HG02798 (cell line): Measurements from ENCODE around the gene CHTOP.
"Not testable (repeated sequence)": the region's sequence is repeated elsewhere in the genome, so short reads cannot be mapped to it uniquely, and the experiment has no call there.

Experiments used
- ATAC-seq: cut with Tn5 transposase; IDR thresholded peaks from one replicate; pipeline ENCODE4 v1.9.1; 2021; ENCODE audit warnings: mild to moderate bottlenecking; ENCODE audit not compliant: unreplicated experiment, poor library complexity

Gene CHTOP

GRCh38 chr1:153630384-153630783, 3.5 kb upstream of the CHTOP start:
- no peak for ATAC-seq

DNA sequence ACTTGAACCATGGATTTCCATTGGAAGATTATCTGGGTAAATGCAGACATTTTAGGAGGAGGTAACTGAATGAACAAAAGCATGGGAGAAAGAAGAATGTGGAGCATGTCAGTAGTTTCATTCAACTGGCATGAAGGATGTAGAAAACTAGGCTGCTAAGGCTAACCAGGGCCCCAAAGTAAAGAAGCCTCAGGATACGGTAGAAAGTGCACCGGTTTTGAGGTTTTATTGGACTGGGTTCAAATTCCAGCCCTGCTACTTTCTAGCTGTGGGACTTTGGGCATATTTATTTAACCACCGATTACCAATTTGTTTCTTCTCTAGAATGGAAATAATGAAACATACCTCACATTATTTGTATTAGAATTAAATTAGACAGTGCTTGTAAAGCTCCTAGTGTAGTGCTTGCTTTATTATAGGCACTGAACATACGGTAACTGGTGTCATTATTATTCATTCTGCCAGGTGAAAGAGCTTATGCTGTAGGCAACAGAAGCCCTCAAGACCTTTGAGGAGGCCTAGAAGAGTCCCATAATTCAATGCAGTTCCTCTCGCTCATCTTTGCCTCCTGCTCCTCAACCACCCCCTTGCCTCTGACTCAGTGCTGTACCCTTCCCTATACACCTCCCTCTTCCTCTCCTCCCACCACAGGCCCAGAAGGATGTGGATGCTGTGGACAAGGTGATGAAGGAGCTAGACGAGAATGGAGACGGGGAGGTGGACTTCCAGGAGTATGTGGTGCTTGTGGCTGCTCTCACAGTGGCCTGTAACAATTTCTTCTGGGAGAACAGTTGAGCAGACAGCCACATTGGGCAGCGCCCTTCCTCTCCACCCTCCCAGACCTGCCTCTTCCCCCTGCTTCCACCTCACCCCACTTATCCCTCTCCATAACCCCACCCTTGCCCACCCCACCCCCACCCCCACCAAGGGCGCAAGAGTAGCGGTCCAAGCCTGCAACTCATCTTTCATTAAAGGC, 2.5 kb upstream of the CHTOP start:
- ATAC-seq: no peak

DNA sequence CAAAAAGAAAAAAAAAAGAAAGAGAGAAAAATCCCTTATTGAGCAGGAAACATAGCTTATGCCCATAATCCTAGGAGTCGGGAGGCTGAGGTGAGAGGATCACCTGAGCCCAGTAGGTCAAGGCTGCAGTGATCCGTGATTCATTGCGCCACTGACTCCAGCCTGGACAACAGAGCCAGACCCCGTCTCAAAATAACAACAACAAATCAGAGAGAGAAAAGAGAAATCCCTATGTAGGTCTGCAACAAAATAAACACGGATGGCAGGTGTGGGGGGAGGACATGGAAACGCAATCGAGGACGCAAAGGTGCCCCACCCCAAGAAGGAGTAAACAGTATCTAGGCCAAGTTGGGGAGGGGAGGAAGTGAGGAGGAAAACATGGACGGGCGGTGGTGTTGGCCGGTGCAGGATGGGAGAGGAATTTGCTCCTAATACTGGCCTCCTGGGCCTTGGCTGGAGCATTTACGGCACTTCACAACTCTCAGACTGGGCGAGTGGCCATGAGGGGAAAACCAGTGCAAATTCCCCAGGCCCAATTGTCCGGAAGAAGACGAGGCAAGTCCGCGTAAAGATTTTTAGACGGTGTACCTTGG, 609 bp upstream of the CHTOP start:
- no peak for ATAC-seq

DNA sequence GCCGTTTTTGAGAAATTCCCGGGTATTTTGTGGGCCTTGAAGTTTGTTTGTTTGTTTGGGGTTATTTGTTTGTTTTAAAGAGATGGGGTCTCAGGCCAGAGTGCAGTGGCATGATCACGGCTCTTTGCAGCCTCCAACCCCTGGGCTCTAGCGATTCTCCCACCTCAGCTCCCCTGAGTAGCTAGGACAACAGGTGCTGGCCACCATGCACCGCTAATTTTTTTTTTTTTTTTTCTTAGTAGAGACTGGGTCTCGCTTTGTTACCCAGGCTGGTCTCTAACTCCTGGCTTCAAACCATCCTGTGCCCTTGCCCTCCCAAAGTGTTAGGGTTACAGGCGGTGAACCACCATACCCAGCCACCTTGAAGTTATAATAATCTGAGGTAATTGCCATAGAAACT, 2.0 kb downstream of the CHTOP start:
- no peak for ATAC-seq

DNA sequence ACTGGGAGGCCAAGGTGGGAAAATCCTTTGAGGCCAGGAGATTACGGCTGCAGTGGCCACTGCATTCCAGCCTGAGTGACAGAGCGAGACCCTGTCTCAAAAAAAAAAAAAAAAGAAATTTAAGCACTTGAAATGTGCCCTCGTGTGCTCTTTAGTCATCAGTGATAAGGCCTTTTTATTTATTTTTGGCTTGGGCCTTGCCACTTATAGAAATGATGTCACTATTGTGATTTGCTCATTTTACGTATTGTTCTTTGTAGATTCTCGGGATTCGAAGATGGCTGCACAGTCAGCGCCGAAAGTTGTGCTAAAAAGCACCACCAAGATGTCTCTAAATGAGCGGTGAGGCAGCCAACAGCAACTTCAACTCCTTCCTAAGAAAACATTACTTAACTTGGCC, 2.4 kb downstream of the CHTOP start:
- ATAC-seq: no peak

DNA sequence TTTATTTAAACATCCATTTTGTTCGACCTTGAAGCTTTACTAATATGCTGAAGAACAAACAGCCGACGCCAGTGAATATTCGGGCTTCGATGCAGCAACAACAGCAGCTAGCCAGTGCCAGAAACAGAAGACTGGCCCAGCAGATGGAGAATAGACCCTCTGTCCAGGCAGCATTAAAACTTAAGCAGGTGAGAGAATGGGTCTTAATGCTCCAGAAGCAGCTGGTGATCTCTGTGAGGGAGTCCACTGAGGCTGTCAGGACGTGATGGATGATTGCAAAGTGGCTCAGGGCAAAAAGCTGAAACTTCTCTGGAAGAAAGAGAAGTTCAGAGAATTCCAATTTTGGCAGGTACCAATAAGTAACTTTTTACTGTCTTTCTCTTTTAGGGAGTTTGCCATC, 4.4 kb downstream of the CHTOP start:
- no peak for ATAC-seq

GRCh38 chr1:153639280-153639679, 5.4 kb downstream of the CHTOP start:
- no peak for ATAC-seq

DNA sequence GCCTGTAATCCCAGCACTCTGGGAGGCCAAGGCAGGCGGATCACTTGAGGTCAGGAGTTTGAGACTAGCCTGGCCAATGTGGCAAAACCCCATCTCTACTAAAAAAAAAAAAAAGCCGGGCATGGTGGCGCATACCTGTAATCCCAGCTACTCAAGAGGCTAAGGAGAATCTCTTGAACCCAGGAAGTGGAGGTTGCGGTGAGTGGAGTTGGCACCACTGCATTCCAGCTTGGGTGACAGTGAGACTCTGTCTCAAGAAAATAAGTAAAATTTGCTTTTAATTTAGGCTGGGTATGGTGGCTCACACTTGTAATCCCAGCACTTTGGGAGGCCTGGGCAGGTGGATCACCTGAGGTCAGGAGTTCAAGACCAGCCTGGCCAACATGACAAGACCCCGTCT, 6.3 kb downstream of the CHTOP start:
- ATAC-seq: not testable (repeated sequence)

DNA sequence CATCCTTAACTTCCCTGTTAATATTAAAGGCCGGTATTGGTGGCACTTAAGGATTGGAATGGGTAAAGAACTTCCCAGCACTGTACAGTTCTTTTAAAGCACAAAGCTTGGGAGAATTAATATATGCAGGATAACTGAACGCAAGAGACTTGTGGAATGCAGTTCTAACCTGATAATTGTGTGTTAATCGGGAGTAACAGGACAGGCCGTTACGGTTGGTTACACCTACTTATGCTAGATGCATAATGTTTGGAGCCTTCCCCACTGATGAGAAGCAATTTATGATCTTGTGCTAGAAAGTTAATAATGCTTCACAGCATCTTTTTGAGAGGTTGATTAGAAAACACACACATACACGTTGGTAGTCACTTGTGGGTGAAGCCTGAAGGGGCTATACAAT, 7.0 kb downstream of the CHTOP start:
- ATAC-seq: no peak

DNA sequence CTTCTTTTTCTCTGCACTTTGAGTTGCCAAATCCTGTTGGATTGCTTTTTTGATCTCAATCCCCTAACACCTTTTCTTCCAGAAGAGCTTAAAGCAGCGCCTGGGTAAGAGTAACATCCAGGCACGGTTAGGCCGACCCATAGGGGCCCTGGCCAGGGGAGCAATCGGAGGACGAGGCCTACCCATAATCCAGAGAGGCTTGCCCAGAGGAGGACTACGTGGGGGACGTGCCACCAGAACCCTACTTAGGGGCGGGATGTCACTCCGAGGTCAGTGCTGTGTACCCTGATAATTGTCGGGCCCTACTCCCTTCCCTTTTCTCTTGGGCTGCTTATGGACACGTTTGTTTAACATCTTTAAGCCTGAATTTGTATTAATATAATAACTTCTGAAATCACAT, 8.3 kb downstream of the CHTOP start:
- no peak for ATAC-seq

DNA sequence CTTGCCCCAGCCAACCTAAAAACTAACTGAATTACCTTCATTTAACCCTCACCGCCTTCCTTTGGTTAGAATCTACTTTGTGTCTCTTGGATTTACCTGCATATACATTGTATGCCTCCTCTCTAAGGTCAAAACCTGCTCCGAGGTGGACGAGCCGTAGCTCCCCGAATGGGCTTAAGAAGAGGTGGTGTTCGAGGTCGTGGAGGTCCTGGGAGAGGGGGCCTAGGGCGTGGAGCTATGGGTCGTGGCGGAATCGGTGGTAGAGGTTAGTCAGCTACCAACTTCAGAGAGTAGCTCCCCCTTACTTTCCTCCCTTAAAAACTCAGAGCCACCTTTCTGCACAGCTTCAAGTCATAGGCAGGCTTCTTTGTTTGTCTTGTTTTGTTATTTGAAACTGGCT, 9.2 kb downstream of the CHTOP start:
- no peak for ATAC-seq

DNA sequence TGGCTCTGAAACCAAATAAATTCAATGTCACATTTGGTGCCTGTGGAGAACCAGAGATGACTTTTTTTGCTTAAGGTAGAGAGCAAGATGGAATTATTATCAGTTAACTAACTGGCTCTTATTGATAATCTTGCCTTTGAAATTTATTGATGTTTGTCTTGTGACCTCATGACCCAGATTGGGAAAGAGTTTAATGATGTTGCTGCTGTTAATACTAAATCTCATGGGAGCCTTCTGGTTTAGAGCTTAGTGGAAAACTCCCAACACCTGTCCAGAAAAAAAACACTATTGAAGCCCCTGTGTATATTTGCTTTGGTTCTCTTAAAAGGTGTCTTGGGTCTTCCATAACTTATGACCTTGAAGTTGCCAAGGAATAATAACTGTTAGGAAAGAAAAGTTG, 9.9 kb downstream of the CHTOP start:
- no peak for ATAC-seq

GRCh38 chr1:153646672-153647345, 12.9 kb downstream of the CHTOP start:
- no peak for ATAC-seq

DNA sequence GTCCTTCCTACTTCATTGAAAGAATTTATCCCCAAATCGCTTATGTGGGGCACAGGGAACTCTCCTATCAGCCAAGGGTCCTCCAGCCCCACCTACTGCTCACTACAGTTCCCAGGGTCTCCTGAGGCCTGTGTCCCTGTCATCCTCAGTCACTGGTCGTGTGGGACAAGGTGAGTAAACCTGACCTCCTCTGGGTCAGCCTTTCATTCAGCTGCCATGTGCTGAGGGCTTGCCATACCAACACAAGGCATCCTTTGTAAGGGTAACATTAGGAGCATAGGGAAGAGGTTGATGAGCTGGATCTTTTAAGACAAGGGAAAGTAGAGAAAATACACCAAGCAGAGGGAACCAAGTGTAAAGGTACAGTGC, 13.5 kb downstream of the CHTOP start:
- ATAC-seq: no peak

DNA sequence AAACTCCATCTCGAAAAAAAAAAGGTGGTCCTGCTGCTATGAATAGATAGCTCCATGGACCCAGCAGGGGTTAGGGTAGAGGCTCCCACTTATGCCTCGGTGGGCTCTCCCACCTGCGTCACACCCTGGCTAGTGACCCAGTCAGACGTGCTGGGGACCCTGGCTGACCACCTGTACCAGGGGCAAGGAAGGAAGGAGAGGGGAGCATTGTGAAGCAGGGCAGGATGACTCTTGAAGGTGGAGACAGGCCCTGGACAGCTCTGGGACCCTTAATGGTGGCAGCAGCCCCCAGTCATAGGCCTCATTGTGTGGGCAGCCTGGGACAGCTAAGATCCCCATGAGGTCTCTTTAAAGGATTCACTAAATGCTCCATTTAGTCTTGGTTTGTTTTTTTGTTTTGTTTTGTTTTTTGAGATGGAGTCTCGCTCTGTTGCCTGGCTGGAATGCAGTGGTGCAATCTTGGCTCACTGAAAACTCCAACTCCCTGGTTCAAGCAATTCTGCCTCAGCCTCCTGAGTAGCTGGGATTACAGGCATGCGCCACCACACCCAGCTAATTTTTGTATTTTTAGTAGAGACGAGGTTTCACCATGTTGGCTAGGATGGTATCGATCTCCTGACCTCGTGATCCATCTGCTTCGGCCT, 14.3 kb downstream of the CHTOP start:
- no peak for ATAC-seq

- ATAC-seq: no peak
These were observed 15.4 kb downstream of the CHTOP start for GRCh38 chr1:153649137-153649862.

DNA sequence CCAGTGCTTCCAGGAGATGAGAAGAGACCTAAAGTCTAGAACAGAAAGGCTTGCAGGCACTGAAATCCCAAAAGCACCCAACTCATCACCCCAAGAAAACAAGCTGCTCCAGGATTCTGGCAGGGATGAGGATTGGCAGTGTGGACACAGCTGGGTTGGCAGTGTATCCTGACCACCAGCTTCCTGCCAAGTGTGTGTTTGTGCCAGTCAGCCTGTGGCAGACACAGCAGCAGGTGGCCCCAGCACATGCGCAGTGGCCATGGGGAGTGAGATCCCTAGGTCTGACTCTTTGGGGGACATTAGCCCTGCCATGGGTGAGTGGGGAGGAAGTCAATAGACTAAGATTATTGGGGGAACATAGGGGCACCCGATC, 16.0 kb downstream of the CHTOP start:
- no peak for ATAC-seq

GRCh38 chr1:153651771-153652170, 17.9 kb downstream of the CHTOP start:
- ATAC-seq: no peak

GRCh38 chr1:153652805-153653500, 19.1 kb downstream of the CHTOP start:
- ATAC-seq: no peak

DNA sequence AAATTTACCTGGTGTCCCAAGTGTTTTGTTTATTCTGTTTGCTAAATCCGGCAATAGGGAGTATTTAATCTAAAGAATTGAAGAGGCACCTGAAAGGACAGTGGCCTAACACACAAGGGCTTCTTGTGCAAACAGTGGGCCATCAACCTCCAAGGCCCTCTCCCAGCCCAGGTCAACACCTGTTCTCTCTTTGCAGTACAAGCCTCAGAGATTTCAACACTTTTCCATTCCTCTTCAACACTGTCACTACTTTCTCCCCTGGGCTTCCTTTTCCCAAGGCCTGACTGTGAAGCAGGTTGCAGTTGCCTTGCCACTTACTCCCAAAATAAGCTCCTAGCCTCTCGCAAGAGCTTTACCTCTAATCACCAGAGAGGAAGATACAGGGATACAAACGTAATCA, 21.5 kb downstream of the CHTOP start:
- ATAC-seq: no peak
